CD4-positive, alpha-beta memory T cell (primary cell): ENCODE results near the gene FHDC1. TPM values are rescaled to one million over a fixed set of nuclear protein-coding genes. Genes with fewer than 3 reads are reported as not detected.

Source experiments
- CTCF ChIA-PET: fragments of 350-600 bp; sonication (Branson Sonifier 250); formaldehyde crosslinking; loops from one replicate; lab custom pipeline; 2021; ENCODE audit warnings: inconsistent platforms; ENCODE audit not compliant: partially characterized antibody; lab: Charles Lee
- POLR2A ChIA-PET: fragments of 350-600 bp; sonication (Branson Sonifier 250); formaldehyde crosslinking; loops from one replicate; lab custom pipeline; 2021; ENCODE audit not compliant: partially characterized antibody; lab: Charles Lee
- DNase-seq, 5 donors: peaks; one replicate each; pipeline versions ENCODE4 v3.0.0 to v3.0.0-alpha.2; 2020 to 2022; ENCODE audit warnings: mixed read lengths in 1 of 5
- H3K27ac ChIP-seq: one replicate; pipeline ENCODE4 v1.7.0; 2013; ENCODE audit warnings: low read depth, low read length
- H3K27me3 ChIP-seq: 2 replicates; pipeline ENCODE4 v1.7.0; 2013; ENCODE audit warnings: mild to moderate bottlenecking, low read length, moderate library complexity; ENCODE audit not compliant: insufficient read depth
- H3K36me3 ChIP-seq: 2 replicates; pipeline ENCODE4 v1.7.0; 2013; ENCODE audit warnings: mild to moderate bottlenecking, low read length, moderate library complexity; ENCODE audit not compliant: insufficient read depth
- H3K4me1 ChIP-seq: 2 replicates; pipeline ENCODE4 v1.7.0; 2013; ENCODE audit warnings: mild to moderate bottlenecking, low read length, moderate library complexity; ENCODE audit not compliant: insufficient read depth
- H3K4me3 ChIP-seq, 2 donors: one replicate each; pipeline ENCODE4 v1.7.0; 2013; ENCODE audit warnings: low read length in 2 of 2, mild to moderate bottlenecking in 1 of 2
- H3K9me3 ChIP-seq, 2 donors: one replicate each; pipeline ENCODE4 v1.7.0; 2013; ENCODE audit warnings: low read length in 2 of 2, control low read depth in 1 of 2; ENCODE audit not compliant: control insufficient read depth in 1 of 2
- H3K27ac Mint-ChIP-seq, 7 donors: one replicate each; pipeline ENCODE4 v1.8.0; 2020 to 2021; ENCODE audit warnings: mixed read lengths in 7 of 7, mild to moderate bottlenecking in 6 of 7, inconsistent platforms in 3 of 7, moderate library complexity in 3 of 7
- H3K27me3 Mint-ChIP-seq, 2 donors: one replicate each; pipeline ENCODE4 v1.8.0; 2020 to 2021; ENCODE audit warnings: mixed read lengths in 2 of 2
- H3K36me3 Mint-ChIP-seq, 2 donors: one replicate each; pipeline ENCODE4 v1.8.0; 2020 to 2021; ENCODE audit warnings: mixed read lengths in 2 of 2, inconsistent platforms in 1 of 2, mild to moderate bottlenecking in 1 of 2
- H3K4me1 Mint-ChIP-seq, 4 donors: one replicate each; pipeline ENCODE4 v1.8.0; 2020 to 2021; ENCODE audit warnings: mixed read lengths in 4 of 4, mild to moderate bottlenecking in 1 of 4
- H3K4me3 Mint-ChIP-seq, 8 donors: one replicate each; pipeline ENCODE4 v1.8.0; 2020 to 2021; ENCODE audit warnings: mixed read lengths in 8 of 8, mild to moderate bottlenecking in 7 of 8, moderate library complexity in 6 of 8, inconsistent platforms in 3 of 8
- H3K9me3 Mint-ChIP-seq, 8 donors: one replicate each; pipeline ENCODE4 v1.8.0; 2020 to 2021; ENCODE audit warnings: mixed read lengths in 8 of 8, mild to moderate bottlenecking in 5 of 8, inconsistent platforms in 3 of 8, moderate library complexity in 1 of 8
- intact Hi-C: fragments of 100-400 bp; cut with micrococcal nuclease; formaldehyde crosslinking; loops from one replicate; pipeline ENCODE4 v1.15.1; 2023
- polyA plus RNA-seq, 2 donors: library from polyadenylated mRNA; unstranded; fragments of 300-500 nt; fragmentation: Illumina TruSeq; gene quantifications; one replicate each; pipeline ENCODE4 v1.2.3, GENCODE V29; 2021
- total RNA-seq, 2 experiments: library from RNA; stranded (reverse); gene quantifications; one replicate each; pipeline ENCODE4 v1.2.3, GENCODE V29; 2021

FHDC1 gene
- total and polyA plus RNA-seq, 4 experiments from 2014 or later, result 0.03 to 0.29 (median 0.11) TPM; not detected in 1

DNA sequence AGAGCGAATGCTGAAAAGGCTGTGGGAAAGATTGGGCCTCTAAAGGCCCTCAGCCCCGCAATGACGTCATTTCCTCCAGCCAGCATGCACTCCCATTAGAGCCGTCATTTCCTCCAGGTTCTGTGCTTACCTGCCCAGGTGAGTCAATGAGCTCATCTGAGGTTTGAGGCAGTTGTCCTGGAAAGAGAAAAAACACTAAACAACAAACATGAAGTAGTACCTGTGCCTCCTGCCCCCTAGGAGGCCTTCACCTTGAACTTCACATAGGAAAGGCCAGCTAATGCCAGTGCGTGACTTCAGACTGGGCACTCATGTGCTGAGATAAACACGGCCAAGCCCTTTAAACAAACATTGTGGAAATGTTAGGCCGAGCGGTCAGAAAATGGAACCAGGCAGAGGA is 55.9 kb downstream of the FHDC1 start:
- Histone ChIP-seq H3K4me1 (no peaks in the 10 kb centered on the region), H3K27me3 (no peaks in the 10 kb centered on the region), H3K27ac (no peak overlapping the region), H3K4me3 (no peak overlapping the region), H3K36me3 (no peaks in the 10 kb centered on the region), H3K9me3 (no peaks in the 10 kb centered on the region)
- peaks cover 2% of the 10 kb centered on the region in 2 donors for H3K27me3 Mint-ChIP-seq
- POLR2A ChIA-PET, result no interaction called here
- intact Hi-C loops, result no loop called here
- no peaks in the 10 kb centered on the region for H3K9me3 Mint-ChIP-seq
- H3K4me1 Mint-ChIP-seq, result no peaks in the 10 kb centered on the region
- DNase-seq, result no peak
- CTCF ChIA-PET, result no interaction called here
- no peaks in the 10 kb centered on the region for H3K36me3 Mint-ChIP-seq
- no peak overlapping the region for H3K27ac Mint-ChIP-seq
- no peak overlapping the region for H3K4me3 Mint-ChIP-seq

DNA sequence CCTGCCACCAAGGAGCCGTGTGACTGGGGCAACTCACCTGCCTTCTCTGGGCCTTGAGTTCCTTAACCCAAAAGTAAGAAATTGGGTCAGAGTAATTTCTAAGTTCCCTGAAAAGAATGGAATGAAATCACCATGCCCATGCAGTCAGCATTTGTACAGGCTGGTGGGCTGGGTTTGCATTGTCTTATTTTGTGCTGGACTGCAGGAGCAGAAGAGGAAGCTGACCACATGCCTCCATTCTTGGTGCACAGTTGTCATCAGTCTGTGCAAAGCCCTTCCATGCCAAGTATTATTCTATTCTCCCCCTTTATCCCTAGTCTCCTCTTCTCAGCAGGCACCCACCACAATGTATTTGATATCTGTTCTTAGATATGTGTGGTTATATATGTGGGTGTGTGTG is 56.3 kb downstream of the FHDC1 start:
- Mint-ChIP-seq H3K9me3 (no peaks in the 10 kb centered on the region), H3K4me1 (no peaks in the 10 kb centered on the region), H3K36me3 (no peaks in the 10 kb centered on the region), H3K27me3 (peaks cover 2% of the 10 kb centered on the region in 2 donors), H3K27ac (no peak overlapping the region), H3K4me3 (no peak overlapping the region)
- intact Hi-C loops, result no loop called here
- Histone ChIP-seq H3K4me3 (no peak overlapping the region), H3K27ac (no peak overlapping the region), H3K4me1 (no peaks in the 10 kb centered on the region), H3K27me3 (no peaks in the 10 kb centered on the region), H3K36me3 (no peaks in the 10 kb centered on the region), H3K9me3 (no peaks in the 10 kb centered on the region)
- ChIA-PET CTCF (no interaction called here), POLR2A (no interaction called here)
- no peak for DNase-seq

DNA sequence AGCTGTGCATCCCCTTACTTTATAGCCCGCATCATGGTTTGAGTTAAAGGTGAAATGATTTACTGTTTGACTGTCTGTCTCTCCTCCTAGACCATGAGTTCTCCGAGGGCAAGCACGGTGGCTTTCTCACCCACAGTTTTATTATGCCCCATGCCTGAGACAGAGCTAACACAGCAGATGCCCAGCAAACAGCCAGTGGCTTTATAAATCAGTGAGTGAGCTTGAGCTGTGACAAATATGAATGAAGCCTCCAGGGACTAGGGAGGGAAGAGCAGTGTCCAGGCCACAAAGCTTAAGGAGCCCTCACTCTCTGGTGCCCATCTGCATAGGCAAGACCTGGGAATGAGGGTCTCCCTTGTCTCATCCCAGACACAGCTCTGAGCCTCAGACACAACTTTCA is 57.9 kb downstream of the FHDC1 start:
- Histone ChIP-seq H3K9me3 (no peaks in the 10 kb centered on the region), H3K27me3 (no peaks in the 10 kb centered on the region), H3K4me3 (no peak overlapping the region), H3K27ac (no peak overlapping the region), H3K4me1 (no peaks in the 10 kb centered on the region), H3K36me3 (no peaks in the 10 kb centered on the region)
- intact Hi-C loops, result no loop called here
- no peaks in the 10 kb centered on the region for H3K9me3 Mint-ChIP-seq
- H3K4me1 Mint-ChIP-seq, result no peaks in the 10 kb centered on the region
- H3K4me3 Mint-ChIP-seq, result no peak overlapping the region
- H3K36me3 Mint-ChIP-seq, result no peaks in the 10 kb centered on the region
- ChIA-PET CTCF (no interaction called here), POLR2A (no interaction called here)
- peaks cover 5 to 9% of the 10 kb centered on the region in 2 donors for H3K27me3 Mint-ChIP-seq
- DNase-seq, result no peak
- H3K27ac Mint-ChIP-seq, result no peak overlapping the region

DNA sequence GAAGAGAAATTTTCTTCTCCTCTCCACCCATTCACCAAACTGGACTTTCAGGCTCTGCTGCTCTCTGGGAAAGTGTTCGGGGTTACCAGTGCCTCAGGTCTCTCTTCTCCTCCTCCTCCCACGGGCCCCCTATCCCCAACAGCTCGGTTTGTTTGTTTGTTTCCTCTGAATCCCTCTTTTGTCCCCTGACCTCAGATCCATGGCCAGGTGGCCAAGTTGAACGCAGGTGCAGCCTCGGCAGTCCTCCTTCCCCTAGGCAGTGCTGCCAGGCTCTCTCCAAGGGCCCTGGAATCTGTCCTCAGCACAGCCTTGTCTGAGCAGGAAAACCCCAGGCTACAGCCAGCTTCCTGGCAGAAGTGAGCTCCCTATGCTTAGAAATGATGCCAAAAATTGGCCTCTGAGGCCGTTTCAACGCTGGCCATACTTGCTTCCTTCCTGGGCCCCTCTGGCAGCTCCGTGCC is 60.0 kb downstream of the FHDC1 start:
- H3K9me3 Mint-ChIP-seq, result no peaks in the 10 kb centered on the region
- Histone ChIP-seq H3K9me3 (no peaks in the 10 kb centered on the region), H3K4me1 (no peaks in the 10 kb centered on the region), H3K36me3 (no peaks in the 10 kb centered on the region), H3K4me3 (no peak overlapping the region), H3K27ac (no peak overlapping the region), H3K27me3 (no peaks in the 10 kb centered on the region)
- no peaks in the 10 kb centered on the region for H3K4me1 Mint-ChIP-seq
- POLR2A ChIA-PET, result no interaction called here
- no peak overlapping the region for H3K4me3 Mint-ChIP-seq
- CTCF ChIA-PET, result no interaction called here
- H3K27ac Mint-ChIP-seq, result no peak overlapping the region
- no peaks in the 10 kb centered on the region for H3K36me3 Mint-ChIP-seq
- peaks cover 5 to 20% of the 10 kb centered on the region in 2 donors for H3K27me3 Mint-ChIP-seq
- intact Hi-C loops, result no loop called here
- DNase-seq, result no peak

DNA sequence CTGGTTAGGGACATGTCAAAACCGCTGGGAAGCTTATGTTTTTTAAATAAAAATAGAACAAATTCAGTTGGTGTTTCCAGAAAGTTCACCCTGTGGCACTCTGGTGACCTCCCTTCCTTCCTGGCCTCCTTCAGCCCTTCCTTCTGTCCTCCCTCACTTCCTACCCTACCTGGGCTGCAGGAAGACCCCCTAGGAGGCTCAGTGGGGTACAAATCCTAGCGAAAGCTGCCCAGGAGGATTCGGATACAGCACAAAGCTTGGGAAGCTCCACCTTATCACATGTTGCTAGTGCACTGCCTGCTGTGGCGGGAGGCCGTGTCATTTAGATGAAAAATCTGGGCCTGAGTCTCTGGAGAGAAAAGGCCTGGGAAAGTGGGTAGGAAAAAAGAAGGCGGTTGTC is 60.5 kb downstream of the FHDC1 start:
- no peak overlapping the region for H3K27ac Mint-ChIP-seq
- CTCF ChIA-PET, result no interaction called here
- Histone ChIP-seq H3K27me3 (no peaks in the 10 kb centered on the region), H3K4me3 (no peak overlapping the region), H3K9me3 (no peaks in the 10 kb centered on the region), H3K27ac (no peak overlapping the region), H3K36me3 (no peaks in the 10 kb centered on the region), H3K4me1 (no peaks in the 10 kb centered on the region)
- H3K36me3 Mint-ChIP-seq, result no peaks in the 10 kb centered on the region
- peaks cover 5 to 22% of the 10 kb centered on the region in 2 donors for H3K27me3 Mint-ChIP-seq
- POLR2A ChIA-PET, result no interaction called here
- no peak overlapping the region for H3K4me3 Mint-ChIP-seq
- intact Hi-C loops, result no loop called here
- H3K9me3 Mint-ChIP-seq, result no peaks in the 10 kb centered on the region
- H3K4me1 Mint-ChIP-seq, result no peaks in the 10 kb centered on the region
- no peak for DNase-seq

DNA sequence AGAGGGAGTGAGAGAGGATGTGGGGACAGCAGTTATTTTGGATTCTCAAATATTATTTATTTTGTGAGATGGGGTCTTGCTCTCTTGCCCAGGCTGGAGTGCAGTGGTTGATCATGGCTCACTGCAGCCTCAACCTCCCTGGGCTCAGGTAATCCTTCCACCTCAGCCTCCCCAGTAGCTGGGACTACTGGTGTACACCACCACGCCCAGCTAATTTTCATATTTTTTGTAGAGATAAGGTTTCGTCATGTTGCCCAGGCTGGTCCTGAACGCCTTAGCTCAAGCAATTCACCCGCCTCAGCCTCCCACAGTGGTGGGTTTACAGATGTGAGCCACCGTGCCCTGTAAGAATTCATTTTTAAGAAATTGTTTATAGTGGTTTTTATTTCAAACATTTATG is 61.2 kb downstream of the FHDC1 start:
- Histone ChIP-seq H3K27me3 (no peaks in the 10 kb centered on the region), H3K27ac (no peak overlapping the region), H3K9me3 (no peaks in the 10 kb centered on the region), H3K4me1 (no peaks in the 10 kb centered on the region), H3K4me3 (no peak overlapping the region), H3K36me3 (no peaks in the 10 kb centered on the region)
- intact Hi-C loops, result no loop called here
- no peaks in the 10 kb centered on the region for H3K4me1 Mint-ChIP-seq
- H3K4me3 Mint-ChIP-seq, result no peak overlapping the region
- POLR2A ChIA-PET, result no interaction called here
- peaks cover 8 to 25% of the 10 kb centered on the region in 2 donors for H3K27me3 Mint-ChIP-seq
- DNase-seq, result no peak
- H3K9me3 Mint-ChIP-seq, result no peaks in the 10 kb centered on the region
- H3K27ac Mint-ChIP-seq, result no peak overlapping the region
- CTCF ChIA-PET, result interaction anchor here (0.9 kb wide), 1 partner anchor 31 kb away, joined by 3 read pairs; no protein-coding TSS in a partner anchor
- no peaks in the 10 kb centered on the region for H3K36me3 Mint-ChIP-seq

DNA sequence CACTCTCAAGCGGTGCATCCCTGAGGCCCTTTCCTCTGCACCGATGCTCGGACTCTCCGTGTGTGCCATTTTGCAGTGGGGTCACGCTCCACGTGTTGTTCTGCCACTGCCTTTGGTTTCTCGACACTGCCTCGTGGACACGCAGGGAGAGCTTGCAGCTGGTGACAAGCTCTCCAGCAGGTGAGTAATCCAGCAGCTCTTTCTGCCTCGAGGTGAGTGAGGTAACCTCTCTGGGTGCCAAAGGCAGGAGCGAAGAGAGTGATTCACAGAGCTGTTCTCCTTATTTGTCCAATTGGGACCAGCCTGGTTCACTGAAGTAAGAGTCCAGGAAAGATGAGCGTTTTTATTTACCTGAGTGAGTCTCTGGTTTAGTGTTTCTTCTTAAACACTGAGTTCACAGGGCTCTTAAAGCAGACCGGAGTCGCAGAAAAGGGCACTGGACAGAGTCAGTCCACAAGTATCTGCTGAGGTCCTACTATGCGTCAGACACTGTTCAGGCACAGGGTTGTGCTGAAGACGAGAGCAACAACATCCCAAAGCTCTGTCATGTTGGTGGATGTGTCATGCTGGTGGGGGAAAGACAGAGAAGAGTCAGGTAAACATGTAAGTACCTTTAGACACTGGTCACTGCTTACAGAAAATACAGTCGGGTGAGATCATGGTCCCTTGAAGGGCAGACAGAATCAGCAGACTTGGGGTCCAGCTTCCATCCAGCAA is 61.8 kb downstream of the FHDC1 start:
- H3K4me1 Mint-ChIP-seq, result no peaks in the 10 kb centered on the region
- no peak overlapping the region for H3K4me3 Mint-ChIP-seq
- H3K4me1 ChIP-seq, result no peaks in the 10 kb centered on the region
- POLR2A ChIA-PET, result no interaction called here
- H3K9me3 Mint-ChIP-seq, result no peaks in the 10 kb centered on the region
- H3K36me3 ChIP-seq, result no peaks in the 10 kb centered on the region
- peaks cover 8 to 25% of the 10 kb centered on the region in 2 donors for H3K27me3 Mint-ChIP-seq
- no peaks in the 10 kb centered on the region for H3K9me3 ChIP-seq
- intact Hi-C loops, result no loop called here
- no peaks in the 10 kb centered on the region for H3K27me3 ChIP-seq
- H3K36me3 Mint-ChIP-seq, result no peaks in the 10 kb centered on the region
- H3K4me3 ChIP-seq, result no peak overlapping the region
- H3K27ac Mint-ChIP-seq, result no peak overlapping the region
- DNase-seq, result no peak
- H3K27ac ChIP-seq, result no peak overlapping the region
- CTCF ChIA-PET, result interaction anchor here (0.5 to 0.9 kb wide), 2 partner anchors 31 to 736 kb away, joined by 3 read pairs; no protein-coding TSS in a partner anchor
